PC-9 (cell line): ENCODE data around the gene PTPRM.

ENCODE experiments used
- CTCF ChIP-seq: fragments of 200-600 bp; sonication (generic); conservative IDR thresholded peaks from 2 replicates; pipeline ENCODE4 v1.6.1; 2017; ENCODE audit warnings: mixed run types, antibody characterized with exemption, mild to moderate bottlenecking, moderate library complexity
- EZH2 ChIP-seq: fragments of 200-600 bp; sonication (generic); IDR thresholded peaks from 2 replicates; pipeline ENCODE4 v1.8.0; 2017; ENCODE audit warnings: antibody characterized with exemption, low read depth

GRCh38 chr18:8040021-8040420, 472.9 kb downstream of the PTPRM start:
- TF ChIP-seq CTCF (no peak), EZH2 (no peak)
